NT2/D1 (cell line): ENCODE results near the gene CHGA.

ENCODE experiments used
- SUZ12 ChIP-seq: IDR thresholded peaks from 2 replicates; pipeline ENCODE4 v1.6.1; 2011; ENCODE audit not compliant: insufficient read length, insufficient read depth; ENCODE audit errors: extremely low read depth
- YY1 ChIP-seq: IDR thresholded peaks from 2 replicates; pipeline ENCODE4 v1.6.1; 2011; ENCODE audit not compliant: insufficient read length, insufficient read depth

- TF ChIP-seq YY1 (no peak), SUZ12 (no peak)
Observed at GRCh38 chr14:92969430-92969829, 46.5 kb downstream of the CHGA start.
